Activated CD4-positive, alpha-beta T cell treated with anti-CD3 and anti-CD28 coated beads, Interleukin-2, amount 50 U/mL, for 48 hours (primary cell): ENCODE results near the gene IGFBP6.

ENCODE experiments used
- DNase-seq, 2 experiments: peaks; one replicate each; pipeline ENCODE4 v3.0.0-alpha.2; 2020

The IGFBP6 gene

DNA sequence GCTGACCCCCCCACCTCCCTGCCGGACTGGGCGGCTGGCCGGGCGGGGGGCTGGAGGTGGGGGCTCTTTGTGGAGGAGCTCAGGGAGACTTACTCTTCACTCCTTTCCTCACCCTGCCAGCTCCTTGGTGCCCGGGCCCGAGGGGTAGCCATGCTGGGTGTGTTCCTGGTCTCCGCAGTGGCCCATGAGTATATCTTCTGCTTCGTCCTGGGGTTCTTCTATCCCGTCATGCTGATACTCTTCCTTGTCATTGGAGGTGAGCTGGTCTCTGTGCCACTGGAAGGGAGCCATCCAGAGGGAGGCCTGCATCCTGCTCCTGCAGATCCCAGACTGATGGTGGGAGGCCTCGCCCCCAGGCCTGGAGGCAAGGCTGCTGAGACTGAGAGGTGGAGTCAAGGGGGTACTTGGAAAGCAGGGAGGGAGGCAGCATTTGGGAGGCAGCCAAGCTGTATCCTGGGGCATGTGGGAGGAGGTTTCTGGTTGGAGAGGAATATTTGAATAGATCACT lies 25.5 kb downstream of the IGFBP6 start:
- no peak for DNase-seq

GRCh38 chr12:53123578-53124351 lies 26.3 kb downstream of the IGFBP6 start:
- DNase-seq, result no peak

DNA sequence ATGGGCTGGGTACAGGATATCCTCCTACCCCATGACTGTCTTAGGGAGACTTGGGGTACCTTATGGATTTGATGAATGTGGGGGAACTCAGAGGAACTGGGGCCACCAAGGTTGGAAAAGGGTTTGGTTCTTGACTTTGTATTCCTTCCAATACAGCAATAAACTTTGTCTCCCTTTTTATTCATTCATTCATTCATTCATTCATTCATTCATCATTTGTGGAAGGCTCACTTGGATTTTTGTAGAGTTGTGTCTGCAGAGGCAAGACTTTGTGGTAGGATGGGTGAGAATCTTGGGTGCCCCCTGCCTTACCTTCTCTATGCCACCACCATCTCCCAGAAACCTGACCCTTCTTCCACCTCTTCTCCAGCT lies 26.9 kb downstream of the IGFBP6 start:
- DNase-seq, result no peak

- no peak for DNase-seq
Observed at GRCh38 chr12:53127169-53127568, 29.7 kb downstream of the IGFBP6 start.

DNA sequence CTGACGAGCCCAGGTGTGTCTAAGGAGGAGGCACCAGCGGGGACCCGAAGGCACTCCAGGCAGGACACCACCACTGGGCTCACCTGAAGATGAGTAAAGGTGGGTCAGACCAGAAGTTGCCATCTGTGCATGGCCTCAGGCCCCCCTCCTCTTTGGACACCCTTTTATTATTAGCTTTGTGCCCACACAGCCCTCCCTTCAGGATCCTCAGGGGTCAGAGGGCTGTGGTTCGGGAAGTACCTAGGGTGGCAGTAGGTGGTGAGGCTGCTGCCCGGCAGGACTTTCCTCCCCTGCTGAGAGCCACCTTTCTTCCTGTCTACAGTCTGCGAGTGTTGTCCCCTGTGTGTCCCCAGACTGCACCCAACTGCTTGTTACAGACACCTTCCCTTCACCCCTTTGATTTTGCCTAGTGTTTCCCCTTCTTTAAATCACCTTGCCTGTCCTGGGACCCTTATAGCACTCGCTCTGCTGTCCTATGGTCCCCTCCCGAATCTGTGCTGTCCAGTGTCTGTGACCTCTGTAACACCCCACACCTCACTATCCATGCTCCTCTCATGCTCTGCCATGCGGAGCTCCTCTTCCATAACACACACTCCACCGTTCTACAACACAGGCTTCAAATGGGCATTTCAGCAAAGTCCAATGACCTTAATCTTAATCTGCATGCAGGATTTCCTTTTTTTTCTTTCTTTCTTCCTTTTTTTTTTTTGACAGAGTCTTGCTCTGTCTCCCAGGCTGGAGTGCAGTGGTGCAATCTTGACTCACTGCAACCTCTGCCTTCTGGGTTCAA lies 31.5 kb downstream of the IGFBP6 start:
- DNase-seq, result no peak

DNA sequence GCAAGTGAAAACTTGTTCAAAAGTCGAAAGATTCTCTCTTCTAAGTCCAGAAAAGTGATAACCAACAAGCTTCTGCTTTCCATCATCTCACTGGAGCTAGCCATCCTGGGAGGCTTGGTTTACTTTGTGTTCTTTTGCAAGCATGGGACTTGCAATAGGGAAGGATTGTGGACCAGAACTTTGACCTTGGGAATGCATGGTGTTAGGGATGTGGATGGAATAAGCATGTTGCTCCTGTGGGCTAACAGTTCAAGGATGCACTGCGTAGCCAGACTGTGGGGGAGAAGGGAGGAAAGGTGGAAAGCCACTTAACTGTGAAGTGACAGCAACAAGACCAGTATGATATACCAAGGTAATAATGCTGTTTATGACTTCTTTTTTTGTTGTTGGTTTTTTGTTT lies 34.4 kb downstream of the IGFBP6 start:
- no peak for DNase-seq

- no peak for DNase-seq
Observed at GRCh38 chr12:53133722-53134121, 36.3 kb downstream of the IGFBP6 start.

DNA sequence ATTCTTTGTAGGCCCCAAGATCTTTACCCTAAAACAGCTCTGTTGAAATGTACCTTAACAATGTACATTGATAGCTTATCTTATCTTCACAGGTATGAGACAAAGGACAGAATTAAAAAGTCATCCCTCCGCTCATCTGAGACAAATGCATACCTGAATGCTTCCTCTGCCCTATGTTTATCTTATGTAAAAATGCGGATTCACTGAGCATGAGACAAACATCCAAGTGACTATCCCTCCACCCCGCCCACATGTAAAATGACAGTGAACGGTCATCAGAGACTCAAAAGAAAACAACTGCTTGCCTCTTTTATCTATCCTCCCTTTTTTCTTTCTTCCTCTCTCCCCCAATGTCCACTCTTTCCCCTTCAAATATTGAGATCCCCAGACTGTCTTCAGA lies 45.9 kb downstream of the IGFBP6 start:
- no peak for DNase-seq

- no peak for DNase-seq
Observed at GRCh38 chr12:53145383-53146260, 48.2 kb downstream of the IGFBP6 start.

GRCh38 chr12:53147181-53147580 lies 49.7 kb downstream of the IGFBP6 start:
- no peak for DNase-seq

DNA sequence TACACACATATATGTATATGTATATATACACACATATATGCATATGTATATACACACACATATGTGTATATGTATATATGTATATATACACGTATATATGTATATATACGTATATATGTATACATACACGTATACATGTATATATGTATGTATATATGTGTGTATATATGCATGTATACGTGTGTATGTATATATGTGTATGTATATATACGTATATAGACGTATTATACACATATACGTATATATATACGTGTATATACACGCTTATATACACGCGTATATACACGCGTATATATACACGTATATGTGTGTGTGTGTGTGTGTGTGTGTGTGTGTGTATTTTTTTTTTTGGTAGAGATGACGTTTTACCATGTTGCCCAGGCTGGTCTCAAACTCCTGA lies 50.2 kb downstream of the IGFBP6 start:
- DNase-seq, result no peak

- no peak for DNase-seq
Observed at GRCh38 chr12:53151039-53151438, 53.6 kb downstream of the IGFBP6 start.
